ENCODE measurements around the gene LAMA1.

LAMA1 gene

DNA sequence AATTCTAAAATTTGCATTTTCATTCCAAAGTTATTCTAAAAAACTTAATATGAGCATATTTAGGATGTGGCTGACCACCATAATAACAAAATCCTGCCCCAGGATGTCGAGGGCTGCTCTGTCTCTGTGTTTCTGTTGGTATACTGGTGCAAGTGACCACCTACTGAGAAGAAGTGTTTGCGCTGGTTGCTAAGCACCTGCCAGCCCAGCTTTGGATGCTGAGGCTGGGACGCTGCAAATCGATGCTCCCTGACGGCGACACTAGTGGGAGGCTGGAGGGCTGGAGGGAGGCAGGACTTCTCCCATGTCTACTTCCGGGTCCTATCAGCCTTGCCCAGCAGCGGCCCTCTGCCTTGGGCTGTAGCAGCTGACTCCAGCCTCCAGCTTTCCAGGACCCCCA is 45.0 kb downstream of the LAMA1 start:
- no peak overlapping the region for H2BK120ac ChIP-seq (ENCODE audit: low read depth, low read length)
- no peak overlapping the region for H4K91ac ChIP-seq (ENCODE audit: low read depth, low read length, poor library complexity)
- no peak for DNase-seq (ENCODE audit: low spot score)
- no peaks in the 10 kb centered on the region for H3K9me3 ChIP-seq (replicated peaks in 1 of 2; ENCODE audit: control insufficient read depth in 2 of 2, insufficient read depth in 1 of 2, low read depth in 1 of 2, low read length in 2 of 2)
- peaks cover 0 to 16% of the 10 kb centered on the region in 2 donors for H3K4me1 ChIP-seq (ENCODE audit: control insufficient read depth in 2 of 2, insufficient read depth in 1 of 2, low read depth in 1 of 2, low read length in 2 of 2)
- no peak overlapping the region for H4K8ac ChIP-seq (ENCODE audit: low read depth, low read length)
- no peak overlapping the region for H2AFZ ChIP-seq (ENCODE audit: low read length)
- no peaks in the 10 kb centered on the region for H3K27me3 ChIP-seq (ENCODE audit: control insufficient read depth in 3 of 3, insufficient read depth in 3 of 3, low read depth in 1 of 3, low read length in 3 of 3)
- no peaks in the 10 kb centered on the region for H3K79me1 ChIP-seq (ENCODE audit: low read depth, low read length)
- peaks cover 10 to 82% of the 10 kb centered on the region in 2 donors for H3K36me3 ChIP-seq (replicated peaks in 1 of 2; ENCODE audit: control insufficient read depth in 2 of 2, insufficient read depth in 2 of 2, low read length in 2 of 2)
- H3K18ac ChIP-seq (ENCODE audit: low read length), result peak overlapping the region; percentile 72
- H3K27ac ChIP-seq (replicated peaks; ENCODE audit: low read length), result no peak overlapping the region
- no peak overlapping the region for H3K4ac ChIP-seq (ENCODE audit: low read length)
- no peak overlapping the region for H2BK5ac ChIP-seq (ENCODE audit: low read length)
- WGBS, 2 donors (ENCODE audit: extremely low coverage in 2 of 2, insufficient read length in 2 of 2, insufficient replicate concordance in 1 of 2), result no CpG with 5 or more reads among the region's 8 CpGs
- H3K4me3 ChIP-seq (ENCODE audit: low read length in 2 of 2), result no peak overlapping the region
- H3K4me2 ChIP-seq (ENCODE audit: insufficient read depth, low read length, poor library complexity, severe bottlenecking), result no peak overlapping the region
- no peak overlapping the region for H2BK12ac ChIP-seq (ENCODE audit: low read length)
- H3K9ac ChIP-seq (ENCODE audit: low read depth, low read length, poor library complexity), result peak overlapping the region; percentile 44
- H2BK15ac ChIP-seq (ENCODE audit: low read length), result no peak overlapping the region
- H2AK5ac ChIP-seq (ENCODE audit: low read depth, low read length), result no peak overlapping the region
- H3K14ac ChIP-seq (ENCODE audit: low read length), result no peak overlapping the region
- no peak overlapping the region for H3K23ac ChIP-seq (ENCODE audit: low read depth, low read length, poor library complexity)

DNA sequence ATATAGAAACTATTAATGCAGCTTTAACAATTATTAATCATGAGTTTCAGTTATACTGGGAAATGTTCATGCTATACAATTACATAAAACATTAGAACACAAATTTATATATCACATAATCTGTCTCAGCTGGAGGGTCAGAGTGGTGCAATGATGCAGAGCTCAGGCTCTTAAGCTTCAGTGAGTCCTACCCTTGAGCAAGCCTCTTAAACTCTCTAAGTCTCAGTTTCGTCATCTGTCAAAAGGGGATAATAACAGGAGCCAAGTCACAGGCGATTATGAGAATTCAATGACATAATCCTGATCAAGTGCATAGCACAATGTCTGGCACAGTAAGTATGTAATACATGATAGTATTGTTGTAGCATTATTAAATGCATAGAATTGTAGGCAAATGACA is 46.0 kb downstream of the LAMA1 start:
- Histone ChIP-seq H3K18ac (ENCODE audit: low read length) (no peak overlapping the region), H2BK120ac (ENCODE audit: low read depth, low read length) (no peak overlapping the region), H2AK5ac (ENCODE audit: low read depth, low read length) (no peak overlapping the region), H3K23ac (ENCODE audit: low read depth, low read length, poor library complexity) (no peak overlapping the region), H2AFZ (ENCODE audit: low read length) (no peak overlapping the region), H2BK5ac (ENCODE audit: low read length) (no peak overlapping the region), H3K4me3 (ENCODE audit: low read length in 2 of 2) (no peak overlapping the region), H3K4me2 (ENCODE audit: insufficient read depth, low read length, poor library complexity, severe bottlenecking) (no peak overlapping the region), H3K9me3 (replicated peaks in 1 of 2; ENCODE audit: control insufficient read depth in 2 of 2, insufficient read depth in 1 of 2, low read depth in 1 of 2, low read length in 2 of 2) (no peaks in the 10 kb centered on the region), H4K8ac (ENCODE audit: low read depth, low read length) (no peak overlapping the region), H3K27ac (replicated peaks; ENCODE audit: low read length) (no peak overlapping the region), H3K14ac (ENCODE audit: low read length) (no peak overlapping the region), H3K9ac (ENCODE audit: low read depth, low read length, poor library complexity) (no peak overlapping the region), H3K4me1 (ENCODE audit: control insufficient read depth in 2 of 2, insufficient read depth in 1 of 2, low read depth in 1 of 2, low read length in 2 of 2) (peaks cover 0 to 16% of the 10 kb centered on the region in 2 donors), H3K36me3 (replicated peaks in 1 of 2; ENCODE audit: control insufficient read depth in 2 of 2, insufficient read depth in 2 of 2, low read length in 2 of 2) (peaks cover 10 to 74% of the 10 kb centered on the region in 2 donors), H2BK12ac (ENCODE audit: low read length) (no peak overlapping the region), H3K4ac (ENCODE audit: low read length) (no peak overlapping the region), H2BK15ac (ENCODE audit: low read length) (no peak overlapping the region), H4K91ac (ENCODE audit: low read depth, low read length, poor library complexity) (no peak overlapping the region), H3K79me1 (ENCODE audit: low read depth, low read length) (no peaks in the 10 kb centered on the region), H3K27me3 (ENCODE audit: control insufficient read depth in 3 of 3, insufficient read depth in 3 of 3, low read depth in 1 of 3, low read length in 3 of 3) (no peaks in the 10 kb centered on the region)
- no peak for DNase-seq (ENCODE audit: low spot score)
- no CpG with 5 or more reads among the region's 2 CpGs for WGBS, 2 donors (ENCODE audit: extremely low coverage in 2 of 2, insufficient read length in 2 of 2, insufficient replicate concordance in 1 of 2)

DNA sequence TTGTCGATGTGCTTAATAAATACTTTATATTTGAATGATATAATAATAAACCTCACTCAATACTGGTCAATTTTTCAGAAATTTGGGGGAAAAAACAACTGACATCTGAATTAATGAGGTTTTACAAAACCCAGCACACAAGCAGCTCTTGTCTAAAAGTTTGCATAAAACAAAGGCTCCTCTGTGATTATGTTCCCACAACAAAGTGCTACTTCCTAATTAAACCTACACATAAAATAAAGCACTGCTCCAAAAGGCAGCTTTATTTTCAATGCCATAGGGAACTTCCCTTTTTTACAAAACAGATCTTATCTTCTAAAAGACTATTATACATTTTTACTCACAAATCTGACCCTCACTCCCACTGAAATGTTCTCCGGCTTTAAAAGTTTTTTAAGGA is 47.1 kb downstream of the LAMA1 start:
- peaks cover 6 to 68% of the 10 kb centered on the region in 2 donors for H3K36me3 ChIP-seq (replicated peaks in 1 of 2; ENCODE audit: control insufficient read depth in 2 of 2, insufficient read depth in 2 of 2, low read length in 2 of 2)
- no peak overlapping the region for H3K9ac ChIP-seq (ENCODE audit: low read depth, low read length, poor library complexity)
- no peak overlapping the region for H4K8ac ChIP-seq (ENCODE audit: low read depth, low read length)
- DNase-seq (ENCODE audit: low spot score), result no peak
- no peak overlapping the region for H2AFZ ChIP-seq (ENCODE audit: low read length)
- H3K14ac ChIP-seq (ENCODE audit: low read length), result no peak overlapping the region
- no CpG with 5 or more reads among the region's 2 CpGs for WGBS, 2 donors (ENCODE audit: extremely low coverage in 2 of 2, insufficient read length in 2 of 2, insufficient replicate concordance in 1 of 2)
- H2BK5ac ChIP-seq (ENCODE audit: low read length), result no peak overlapping the region
- no peak overlapping the region for H3K23ac ChIP-seq (ENCODE audit: low read depth, low read length, poor library complexity)
- H3K27me3 ChIP-seq (ENCODE audit: control insufficient read depth in 3 of 3, insufficient read depth in 3 of 3, low read depth in 1 of 3, low read length in 3 of 3), result no peaks in the 10 kb centered on the region
- no peak overlapping the region for H2BK120ac ChIP-seq (ENCODE audit: low read depth, low read length)
- no peak overlapping the region for H3K27ac ChIP-seq (replicated peaks; ENCODE audit: low read length)
- H4K91ac ChIP-seq (ENCODE audit: low read depth, low read length, poor library complexity), result no peak overlapping the region
- no peak overlapping the region for H3K18ac ChIP-seq (ENCODE audit: low read length)
- no peak overlapping the region for H2BK12ac ChIP-seq (ENCODE audit: low read length)
- H3K9me3 ChIP-seq (replicated peaks in 1 of 2; ENCODE audit: control insufficient read depth in 2 of 2, insufficient read depth in 1 of 2, low read depth in 1 of 2, low read length in 2 of 2), result no peaks in the 10 kb centered on the region
- no peaks in the 10 kb centered on the region for H3K79me1 ChIP-seq (ENCODE audit: low read depth, low read length)
- H2AK5ac ChIP-seq (ENCODE audit: low read depth, low read length), result no peak overlapping the region
- no peak overlapping the region for H3K4me3 ChIP-seq (ENCODE audit: low read length in 2 of 2)
- no peak overlapping the region for H2BK15ac ChIP-seq (ENCODE audit: low read length)
- H3K4ac ChIP-seq (ENCODE audit: low read length), result no peak overlapping the region
- no peak overlapping the region for H3K4me2 ChIP-seq (ENCODE audit: insufficient read depth, low read length, poor library complexity, severe bottlenecking)
- H3K4me1 ChIP-seq (ENCODE audit: control insufficient read depth in 2 of 2, insufficient read depth in 1 of 2, low read depth in 1 of 2, low read length in 2 of 2), result peaks cover 0 to 16% of the 10 kb centered on the region in 2 donors

DNA sequence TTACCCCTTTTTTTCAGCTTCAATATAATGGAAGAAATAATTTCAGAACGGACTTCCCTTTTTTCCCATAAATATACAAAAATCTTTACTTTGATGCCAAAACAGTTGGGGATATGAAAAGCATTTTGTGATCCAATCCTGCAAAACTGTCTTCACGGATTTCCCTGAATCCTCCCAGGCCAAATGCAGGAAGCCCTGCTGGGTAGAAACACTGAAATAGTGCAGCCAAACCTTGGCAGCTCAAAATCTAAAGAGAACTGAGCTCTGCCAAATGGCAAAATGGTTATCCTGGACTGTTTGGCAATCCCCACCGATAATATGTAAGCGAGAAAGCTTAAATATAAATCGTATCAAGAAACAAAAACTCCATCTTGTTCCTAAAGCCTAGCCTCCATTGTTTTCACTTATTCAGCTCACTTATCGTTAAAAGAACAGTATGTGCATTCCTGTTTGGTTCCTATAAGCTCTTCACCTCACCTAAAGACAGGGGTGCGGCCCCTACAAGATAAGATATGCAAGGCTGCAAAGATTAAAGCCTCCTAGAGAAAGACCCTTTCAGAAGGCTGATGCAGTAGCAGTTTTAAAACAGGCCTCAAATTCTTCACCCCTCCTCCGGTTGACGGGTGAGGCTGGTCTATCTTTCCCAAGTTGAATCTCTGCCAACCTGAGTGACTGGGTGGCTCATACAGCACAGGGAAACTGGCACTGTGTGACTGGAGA is 48.6 kb downstream of the LAMA1 start:
- Histone ChIP-seq H3K4me1 (ENCODE audit: control insufficient read depth in 2 of 2, insufficient read depth in 1 of 2, low read depth in 1 of 2, low read length in 2 of 2) (peaks cover 3 to 18% of the 10 kb centered on the region in 2 donors), H2BK120ac (ENCODE audit: low read depth, low read length) (no peak overlapping the region), H3K18ac (ENCODE audit: low read length) (peak overlapping the region; percentile 65), H3K14ac (ENCODE audit: low read length) (no peak overlapping the region), H3K79me1 (ENCODE audit: low read depth, low read length) (no peaks in the 10 kb centered on the region), H4K8ac (ENCODE audit: low read depth, low read length) (no peak overlapping the region), H3K23ac (ENCODE audit: low read depth, low read length, poor library complexity) (no peak overlapping the region), H2BK15ac (ENCODE audit: low read length) (no peak overlapping the region), H4K91ac (ENCODE audit: low read depth, low read length, poor library complexity) (no peak overlapping the region), H2BK5ac (ENCODE audit: low read length) (peak overlapping the region; percentile 11), H3K9me3 (replicated peaks in 1 of 2; ENCODE audit: control insufficient read depth in 2 of 2, insufficient read depth in 1 of 2, low read depth in 1 of 2, low read length in 2 of 2) (no peaks in the 10 kb centered on the region), H3K36me3 (replicated peaks in 1 of 2; ENCODE audit: control insufficient read depth in 2 of 2, insufficient read depth in 2 of 2, low read length in 2 of 2) (peaks cover 6 to 57% of the 10 kb centered on the region in 2 donors), H3K9ac (ENCODE audit: low read depth, low read length, poor library complexity) (no peak overlapping the region), H2AFZ (ENCODE audit: low read length) (no peak overlapping the region), H3K4ac (ENCODE audit: low read length) (no peak overlapping the region), H3K27me3 (ENCODE audit: control insufficient read depth in 3 of 3, insufficient read depth in 3 of 3, low read depth in 1 of 3, low read length in 3 of 3) (no peaks in the 10 kb centered on the region), H3K4me2 (ENCODE audit: insufficient read depth, low read length, poor library complexity, severe bottlenecking) (no peak overlapping the region), H2BK12ac (ENCODE audit: low read length) (no peak overlapping the region), H2AK5ac (ENCODE audit: low read depth, low read length) (no peak overlapping the region), H3K27ac (replicated peaks; ENCODE audit: low read length) (peak overlapping the region; percentile 55), H3K4me3 (ENCODE audit: low read length in 2 of 2) (peak overlapping the region in 1 of 2 donors; percentile 63)
- WGBS, 2 donors (ENCODE audit: extremely low coverage in 2 of 2, insufficient read length in 2 of 2, insufficient replicate concordance in 1 of 2), result no CpG with 5 or more reads among the region's 9 CpGs
- no peak for DNase-seq (ENCODE audit: low spot score)
